Measurements from ENCODE around the gene NUP42. TPM values are rescaled to one million over a fixed set of nuclear protein-coding genes. Genes with fewer than 3 reads are reported as not detected.

Gene NUP42
- total RNA-seq = 26.5 and 28.2 TPM in 2 replicates
- 13.1 and 13.8 TPM in 2 replicates for polyA plus RNA-seq
- polyA plus RNA-seq (2012) = 12.1 and 13.9 TPM in 2 replicates
- polyA minus RNA-seq (ENCODE audit: low replicate concordance) = 4.3 and 18.0 TPM in 2 replicates

- no peaks in the 10 kb centered on the region for H3K9me3 ChIP-seq (ENCODE audit: control insufficient read depth, insufficient read depth, low read depth, low read length)
- no peaks in the 10 kb centered on the region for H4K20me1 ChIP-seq (ENCODE audit: control insufficient read depth, extremely low read depth, insufficient read depth, low read length)
- DNase-seq (ENCODE audit: low read depth in 2 of 2) = peak; percentile 99 to 100
- H3K9ac ChIP-seq (ENCODE audit: insufficient read depth, low read length) = peak within 1 kb of the TSS; percentile 89
- H3K4me3 ChIP-seq (replicated peaks in 1 of 4; ENCODE audit: control extremely low read depth in 1 of 4, insufficient read depth in 1 of 4, low read depth in 3 of 4, low read length in 4 of 4) = peak within 1 kb of the TSS; percentile 78 to 92 (median 82)
- H3K4me2 ChIP-seq (ENCODE audit: extremely low read depth, insufficient read depth, low read length) = peak within 1 kb of the TSS; percentile 89
- TF ChIP-seq EZH2 (IDR thresholded peaks at IDR 0.05; ENCODE audit: low read length, missing control alignments) (no peak), CTCF (conservative IDR thresholded peaks at IDR 0.05 in 1 of 2, IDR thresholded peaks at IDR 0.05 in 1 of 2; ENCODE audit: low read depth in 1 of 2, low read length in 2 of 2) (no peak)
- H3K36me3 ChIP-seq (ENCODE audit: control insufficient read depth, insufficient read depth, low read length) = peaks cover 1% of the 10 kb centered on the region
- no peaks in the 10 kb centered on the region for H3K27me3 ChIP-seq (ENCODE audit: control insufficient read depth, insufficient read depth, low read length)
- peak within 1 kb of the TSS; percentile 71 for H3K27ac ChIP-seq (ENCODE audit: insufficient read depth, low read length)
- H2AFZ ChIP-seq (ENCODE audit: low read length) = peak within 1 kb of the TSS; percentile 98
- peaks cover 19% of the 10 kb centered on the region for H3K79me2 ChIP-seq (ENCODE audit: control insufficient read depth, insufficient read depth, low read length)
- no peaks in the 10 kb centered on the region for H3K4me1 ChIP-seq (ENCODE audit: control insufficient read depth, extremely low read depth, insufficient read depth, low read length)
These were observed at the start of gene NUP42 for GRCh38 chr7:23181684-23182553. TSS of gene NUP42 (plus strand) at chr7:23182048. CDS start at chr7:23182086, 38 bp downstream.

- DNase-seq (ENCODE audit: low read depth in 2 of 2) = no peak
- Histone ChIP-seq H3K79me2 (ENCODE audit: control insufficient read depth, insufficient read depth, low read length) (no peaks in the 10 kb centered on the region), H4K20me1 (ENCODE audit: control insufficient read depth, extremely low read depth, insufficient read depth, low read length) (no peaks in the 10 kb centered on the region), H3K4me3 (replicated peaks in 1 of 4; ENCODE audit: control extremely low read depth in 1 of 4, insufficient read depth in 1 of 4, low read depth in 3 of 4, low read length in 4 of 4) (no peak overlapping the region), H3K27ac (ENCODE audit: insufficient read depth, low read length) (no peak overlapping the region), H3K4me2 (ENCODE audit: extremely low read depth, insufficient read depth, low read length) (no peak overlapping the region), H3K27me3 (ENCODE audit: control insufficient read depth, insufficient read depth, low read length) (no peaks in the 10 kb centered on the region), H3K9ac (ENCODE audit: insufficient read depth, low read length) (no peak overlapping the region), H2AFZ (ENCODE audit: low read length) (no peak overlapping the region), H3K9me3 (ENCODE audit: control insufficient read depth, insufficient read depth, low read depth, low read length) (no peaks in the 10 kb centered on the region), H3K4me1 (ENCODE audit: control insufficient read depth, extremely low read depth, insufficient read depth, low read length) (no peaks in the 10 kb centered on the region), H3K36me3 (ENCODE audit: control insufficient read depth, insufficient read depth, low read length) (no peaks in the 10 kb centered on the region)
- TF ChIP-seq EZH2 (IDR thresholded peaks at IDR 0.05; ENCODE audit: low read length, missing control alignments) (no peak), CTCF (conservative IDR thresholded peaks at IDR 0.05 in 1 of 2, IDR thresholded peaks at IDR 0.05 in 1 of 2; ENCODE audit: low read depth in 1 of 2, low read length in 2 of 2) (no peak)
These were observed 48.1 kb upstream of the NUP42 start for GRCh38 chr7:23133797-23134196.

GRCh38 chr7:23135755-23136154, 46.1 kb upstream of the NUP42 start:
- Histone ChIP-seq H2AFZ (ENCODE audit: low read length) (no peak overlapping the region), H3K79me2 (ENCODE audit: control insufficient read depth, insufficient read depth, low read length) (no peaks in the 10 kb centered on the region), H3K4me1 (ENCODE audit: control insufficient read depth, extremely low read depth, insufficient read depth, low read length) (no peaks in the 10 kb centered on the region), H3K4me3 (replicated peaks in 1 of 4; ENCODE audit: control extremely low read depth in 1 of 4, insufficient read depth in 1 of 4, low read depth in 3 of 4, low read length in 4 of 4) (no peak overlapping the region), H4K20me1 (ENCODE audit: control insufficient read depth, extremely low read depth, insufficient read depth, low read length) (no peaks in the 10 kb centered on the region), H3K4me2 (ENCODE audit: extremely low read depth, insufficient read depth, low read length) (no peak overlapping the region), H3K27ac (ENCODE audit: insufficient read depth, low read length) (no peak overlapping the region), H3K9me3 (ENCODE audit: control insufficient read depth, insufficient read depth, low read depth, low read length) (no peaks in the 10 kb centered on the region), H3K36me3 (ENCODE audit: control insufficient read depth, insufficient read depth, low read length) (no peaks in the 10 kb centered on the region), H3K9ac (ENCODE audit: insufficient read depth, low read length) (no peak overlapping the region), H3K27me3 (ENCODE audit: control insufficient read depth, insufficient read depth, low read length) (no peaks in the 10 kb centered on the region)
- no peak for TF ChIP-seq CTCF (conservative IDR thresholded peaks at IDR 0.05 in 1 of 2, IDR thresholded peaks at IDR 0.05 in 1 of 2; ENCODE audit: low read depth in 1 of 2, low read length in 2 of 2)
- TF ChIP-seq EZH2 (IDR thresholded peaks at IDR 0.05; ENCODE audit: low read length, missing control alignments) = no peak
- no peak for DNase-seq (ENCODE audit: low read depth in 2 of 2)

All from fibroblast of lung (primary cell).